A549 (cell line): ENCODE measurements around the gene CARMIL1. TPM values are rescaled to one million over a fixed set of nuclear protein-coding genes. Genes with fewer than 3 reads are reported as not detected.
A peak's percentile ranks its signal among the peaks of the same experiment; 100 is the strongest.

Experiments
- ATAC-seq, 2 experiments: fragments of 200-7000 bp in 1 of 2; fragments of >200 bp in 1 of 2; cut with Nextera tagmentation in 1 of 2; cut with Tn5 transposase in 1 of 2; 3 replicates each; pipeline versions ENCODE4 v1.8.0 to v1.9.1; 2018 to 2020; ENCODE audit warnings: mild to moderate bottlenecking in 1 of 2, moderate library complexity in 1 of 2
- CTCF ChIA-PET: fragments of 300-600 bp; sonication (Branson Sonifier 250); formaldehyde crosslinking; extraction: SDS; loops from one replicate; lab custom pipeline; 2021; ENCODE audit warnings: antibody characterized with exemption, inconsistent platforms; lab: Yijun Ruan, JAX
- POLR2A ChIA-PET: fragments of 350-600 bp; formaldehyde crosslinking; extraction: SDS; loops from one replicate; lab custom pipeline; 2021; ENCODE audit warnings: antibody characterized with exemption, inconsistent platforms; lab: Yijun Ruan, JAX
- DNase-seq, 2 experiments: peaks; one replicate each; pipeline versions ENCODE4 v3.0.0 to v3.0.0-alpha.2; 2011 to 2016; ENCODE audit warnings: low read depth in 1 of 2, low spot score in 1 of 2
- FAIRE-seq: peaks from 2 replicates; lab custom pipeline; 2011; peaks lifted over from hg19 to GRCh38; lab: Jason Lieb, UNC
- H3K27ac ChIP-seq, 2 experiments: fragments of >200 bp; sonication (Bioruptor Twin); formaldehyde crosslinking; 3 replicates each; pipeline ENCODE4 v1.5.1; 2016 to 2017
- H3K4me1 ChIP-seq: fragments of >200 bp; sonication (Bioruptor Twin); formaldehyde crosslinking; 3 replicates; pipeline ENCODE4 v1.6.1; 2016
- H3K4me2 ChIP-seq: fragments of >200 bp; sonication (Bioruptor Twin); formaldehyde crosslinking; 3 replicates; pipeline ENCODE4 v1.6.1; 2016
- H3K4me3 ChIP-seq: fragments of >200 bp; sonication (Bioruptor Twin); formaldehyde crosslinking; 3 replicates; pipeline ENCODE4 v1.5.1; 2016
- H3K9me3 ChIP-seq: fragments of >200 bp; sonication (Bioruptor Twin); formaldehyde crosslinking; 3 replicates; pipeline ENCODE4 v1.6.1; 2016
- CBX2 ChIP-seq: fragments of 200-600 bp; sonication (generic); IDR thresholded peaks from 2 replicates; pipeline ENCODE4 v1.6.1; 2016; ENCODE audit warnings: low read depth, mild to moderate bottlenecking, borderline replicate concordance
- CBX8 ChIP-seq: fragments of 200-600 bp; sonication (generic); IDR thresholded peaks from 2 replicates; pipeline ENCODE4 v1.6.1; 2016
- CEBPB ChIP-seq, 2 experiments: fragments of >200 bp in 1 of 2; sonication (Bioruptor Twin) in 1 of 2; formaldehyde crosslinking in 1 of 2; IDR thresholded peaks; 2 replicates each; pipeline ENCODE4 v1.6.1; 2012 to 2016
- E2F6 ChIP-seq: IDR thresholded peaks from 2 replicates; pipeline ENCODE4 v1.6.1; 2012; ENCODE audit warnings: low read depth, borderline replicate concordance
- EHMT2 ChIP-seq: fragments of 200-600 bp; sonication (generic); IDR thresholded peaks from 2 replicates; pipeline ENCODE4 v1.6.1; 2016; ENCODE audit warnings: antibody characterized with exemption, low read depth, mild to moderate bottlenecking, moderate library complexity
- ELK1 ChIP-seq: fragments of 150-350 bp; IDR thresholded peaks from 2 replicates; pipeline ENCODE4 v1.6.1; 2014; ENCODE audit warnings: low read depth, mild to moderate bottlenecking, low read length
- EP300 ChIP-seq, 2 experiments: fragments of >200 bp; sonication (Bioruptor Twin); formaldehyde crosslinking; IDR thresholded peaks; 2 replicates in 1 of 2; 3 replicates in 1 of 2; pipeline ENCODE4 v1.6.1; 2016 to 2017
- GATA3 ChIP-seq: IDR thresholded peaks from 2 replicates; pipeline ENCODE4 v1.6.1; 2012; ENCODE audit warnings: borderline replicate concordance
- HDAC2 ChIP-seq: fragments of 200-600 bp; sonication (generic); IDR thresholded peaks from 2 replicates; pipeline ENCODE4 v1.6.1; 2016
- HES2 ChIP-seq: fragments of >200 bp; sonication (Bioruptor Twin); formaldehyde crosslinking; IDR thresholded peaks from 2 replicates; pipeline ENCODE4 v1.6.1; 2016
- HOXA7 ChIP-seq: fragments of 250-450 bp; sonication (Bioruptor Pico); IDR thresholded peaks from 2 replicates; pipeline ENCODE4 v1.5.0; 2020; ENCODE audit warnings: mild to moderate bottlenecking, moderate library complexity
- KDM1A ChIP-seq: fragments of 200-600 bp; sonication (generic); IDR thresholded peaks from 2 replicates; pipeline ENCODE4 v1.6.1; 2016; ENCODE audit warnings: low read depth, mild to moderate bottlenecking
- KDM5A ChIP-seq: fragments of 200-600 bp; sonication (generic); IDR thresholded peaks from 2 replicates; pipeline ENCODE4 v1.6.1; 2016; ENCODE audit warnings: antibody characterized with exemption, mild to moderate bottlenecking
- MYC ChIP-seq: IDR thresholded peaks from 2 replicates; pipeline ENCODE4 v1.6.1; 2012; ENCODE audit warnings: mild to moderate bottlenecking, inconsistent platforms, low read length, improper control_type of control experiment, borderline replicate concordance
- NPAS2 ChIP-seq: fragments of 250-450 bp; sonication (Bioruptor Pico); IDR thresholded peaks from 2 replicates; pipeline ENCODE4 v1.8.0; 2022; ENCODE audit warnings: mild to moderate bottlenecking, moderate library complexity, borderline replicate concordance
- NR3C1 ChIP-seq: fragments of >200 bp; sonication (Bioruptor Twin); formaldehyde crosslinking; IDR thresholded peaks from 3 replicates; pipeline ENCODE4 v1.6.1; 2017
- PHF8 ChIP-seq: fragments of 200-600 bp; sonication (generic); IDR thresholded peaks from 2 replicates; pipeline ENCODE4 v1.6.1; 2016; ENCODE audit warnings: low read depth, mild to moderate bottlenecking, antibody characterized with exemption, moderate library complexity, borderline replicate concordance
- RARB ChIP-seq: fragments of 250-450 bp; sonication (Bioruptor Pico); IDR thresholded peaks from 2 replicates; pipeline ENCODE4 v1.8.0; 2021; ENCODE audit warnings: mild to moderate bottlenecking, moderate library complexity
- RCOR1 ChIP-seq: fragments of 150-350 bp; IDR thresholded peaks from 2 replicates; pipeline ENCODE4 v1.6.1; 2014; ENCODE audit warnings: antibody characterized with exemption, low read length, low read depth
- REST ChIP-seq: fragments of 200-600 bp; sonication (generic); IDR thresholded peaks from 2 replicates; pipeline ENCODE4 v1.6.1; 2016; ENCODE audit warnings: antibody characterized with exemption, mild to moderate bottlenecking, moderate library complexity
- RNF2 ChIP-seq: fragments of 200-600 bp; sonication (generic); IDR thresholded peaks from 2 replicates; pipeline ENCODE4 v1.6.1; 2016; ENCODE audit warnings: low read depth, mild to moderate bottlenecking, antibody characterized with exemption, moderate library complexity, borderline replicate concordance
- USF2 ChIP-seq: fragments of 450-650 bp; IDR thresholded peaks from 2 replicates; pipeline ENCODE4 v1.6.1; 2014; ENCODE audit warnings: antibody characterized with exemption
- ZNF302 ChIP-seq: fragments of 250-450 bp; sonication (Bioruptor Pico); IDR thresholded peaks from 2 replicates; pipeline ENCODE4 v1.9.0; 2021; ENCODE audit warnings: inconsistent platforms, mild to moderate bottlenecking, moderate library complexity
- ZSCAN20 ChIP-seq: fragments of 250-450 bp; sonication (Bioruptor Pico); IDR thresholded peaks from 2 replicates; pipeline ENCODE4 v1.8.0; 2022; ENCODE audit warnings: mild to moderate bottlenecking, moderate library complexity
- WGBS: methylation state at CpG from one replicate; pipeline ENCODE4 v1.1.6; 2017; ENCODE audit errors: missing lambda C conversion rate; 5-methylcytosine and 5-hydroxymethylcytosine counted together
- polyA plus RNA-seq, 4 experiments: library from polyadenylated mRNA; depleted of rRNA in 3 of 4; stranded (reverse); fragments of >200 nt; fragmentation: RNase III in 1 of 4; extraction: RNeasy Plus Mini Kit Qiagen cat#74134 plus additional on column Dnase treatment in 1 of 4; gene quantifications; 2 replicates in 3 of 4; 3 replicates in 1 of 4; pipeline ENCODE4 v1.2.3, GENCODE V29; 2011 to 2017

Gene CARMIL1
- polyA plus RNA-seq, 2 of the 4 experiments (the other 2 are of a cell fraction) = 11.5 to 11.8 TPM

GRCh38 chr6:25417046-25417605 is 138.0 kb downstream of the CARMIL1 start:
- FAIRE-seq (no peak), DNase-seq (no peak), ATAC-seq (no peak)
- Histone ChIP-seq H3K4me1 (peaks cover 10% of the 10 kb centered on the region; the same call in 2 of the 3 replicates), H3K4me2 (0 out of 3 replicates have a peak overlapping the region, but pooled peaks have one; percentile 32), H3K4me3 (no peak overlapping the region), H3K9me3 (no peaks in the 10 kb centered on the region), H3K27ac (no peak overlapping the region)
- no peak for TF ChIP-seq RNF2
- TF ChIP-seq PHF8 = no peak
- TF ChIP-seq MYC = no peak
- TF ChIP-seq CEBPB (IDR thresholded peaks at IDR 0.05) = no peak
- no peak for TF ChIP-seq KDM5A
- no peak for TF ChIP-seq REST
- no peak for TF ChIP-seq NR3C1
- TF ChIP-seq EP300 (IDR thresholded peaks at IDR 0.05) = no peak
- TF ChIP-seq CBX8 = no peak
- TF ChIP-seq HOXA7 (CRISPR knock-in tag) = no peak
- no peak for TF ChIP-seq USF2
- 88% methylated on average over 2 of the region's 2 CpGs for WGBS
- ChIA-PET CTCF (interaction anchor here (0.6 kb wide), 1 partner anchor 26 kb away, joined by 3 read pairs; no protein-coding TSS in a partner anchor), POLR2A (no interaction called here)

GRCh38 chr6:25418454-25419052 is 139.4 kb downstream of the CARMIL1 start:
- DNase-seq (no peak), FAIRE-seq (no peak), ATAC-seq (no peak)
- H3K27ac ChIP-seq = no peak overlapping the region
- WGBS = 82% methylated on average over 5 of the region's 5 CpGs
- no peak overlapping the region for H3K4me3 ChIP-seq
- peaks cover 10% of the 10 kb centered on the region; the same call in 2 of the 3 replicates for H3K4me1 ChIP-seq
- CTCF ChIA-PET = interaction anchor here (0.9 kb wide), 1 partner anchor 347 kb away, joined by 3 read pairs; no protein-coding TSS in a partner anchor
- POLR2A ChIA-PET = no interaction called here
- no peak overlapping the region for H3K4me2 ChIP-seq
- TF ChIP-seq EP300 (IDR thresholded peaks at IDR 0.05) = no peak
- TF ChIP-seq EHMT2 = no peak
- no peak for TF ChIP-seq HDAC2
- TF ChIP-seq ELK1 = no peak
- no peak for TF ChIP-seq HES2
- no peak for TF ChIP-seq CBX2
- no peak for TF ChIP-seq RARB (CRISPR knock-in tag)
- TF ChIP-seq RCOR1 = no peak
- TF ChIP-seq NPAS2 (CRISPR knock-in tag) = no peak
- no peak for TF ChIP-seq KDM5A
- no peak for TF ChIP-seq ZSCAN20 (CRISPR knock-in tag)
- no peak for TF ChIP-seq GATA3
- no peak for TF ChIP-seq REST
- TF ChIP-seq ZNF302 = no peak
- TF ChIP-seq KDM1A = no peak
- no peak for TF ChIP-seq E2F6
- no peak for TF ChIP-seq NR3C1
- no peaks in the 10 kb centered on the region for H3K9me3 ChIP-seq
